Thyroid gland (tissue), 4 donors: ENCODE data around the gene RNF113B. TPM values are rescaled to one million over a fixed set of nuclear protein-coding genes. Genes with fewer than 3 reads are reported as not detected.

Source experiments
- DNase-seq, 2 donors: peaks; one replicate each; pipeline ENCODE4 v3.0.0-alpha.2; 2019
- H3K27ac ChIP-seq, 3 donors: fragments of 200-600 bp; sonication (generic); 1 replicate in 2 of 3; 2 replicates in 1 of 3; pipeline ENCODE4 v1.5.1; 2016 to 2019; ENCODE audit warnings: mild to moderate bottlenecking in 1 of 3, moderate library complexity in 1 of 3
- H3K27me3 ChIP-seq: fragments of 200-600 bp; sonication (generic); one replicate; pipeline ENCODE4 v1.5.1; 2019
- H3K36me3 ChIP-seq, 2 donors: fragments of 200-600 bp; sonication (generic); one replicate each; pipeline ENCODE4 v1.5.1; 2016 to 2019
- H3K4me1 ChIP-seq, 2 donors: fragments of 200-600 bp; sonication (generic); one replicate each; pipeline ENCODE4 v1.5.1; 2017 to 2019
- H3K4me3 ChIP-seq, 3 donors: fragments of 200-600 bp; sonication (generic); replicated peaks in 1 of 3; 1 replicate in 2 of 3; 2 replicates in 1 of 3; pipeline ENCODE4 v1.5.1; 2016; ENCODE audit warnings: mild to moderate bottlenecking in 1 of 3
- H3K9me3 ChIP-seq: fragments of 200-600 bp; sonication (generic); one replicate; pipeline ENCODE4 v1.5.1; 2017
- CTCF ChIP-seq, 6 experiments: fragments of 200-600 bp in 3 of 6; fragments of 450-650 bp in 3 of 6; sonication (generic) in 3 of 6; IDR thresholded peaks; one replicate each; pipeline ENCODE4 v1.5.1; 2016 to 2019; ENCODE audit warnings: antibody characterized with exemption in 6 of 6, mild to moderate bottlenecking in 2 of 6, inconsistent platforms in 1 of 6, moderate library complexity in 1 of 6
- POLR2A ChIP-seq, 2 donors: fragments of 450-650 bp; IDR thresholded peaks; one replicate each; pipeline ENCODE4 v1.6.1; 2017; ENCODE audit warnings: antibody characterized with exemption in 2 of 2, mild to moderate bottlenecking in 2 of 2, moderate library complexity in 1 of 2
- WGBS, 2 donors: methylation state at CpG; one replicate each; pipeline ENCODE4 v1.1.5; 2017; 5-methylcytosine and 5-hydroxymethylcytosine counted together
- intact Hi-C: fragments of 100-400 bp; cut with DNase I; formaldehyde crosslinking; loops from one replicate; pipeline ENCODE4 v1.15.1; 2023
- microRNA-seq: library from miRNA; unstranded; fragments of <30 nt; microRNA quantifications from one replicate; pipeline ENCODE4, GENCODE V29; 2016
- small RNA-seq: library from RNA; depleted of rRNA; stranded (forward); fragments of <200 nt; gene quantifications from one replicate; pipeline ENCODE3, GENCODE V24; 2016
- total RNA-seq, 4 donors: library from RNA; depleted of rRNA; stranded (reverse); fragments of >200 nt; gene quantifications; one replicate each; pipeline ENCODE4 v1.2.3, GENCODE V29; 2016

Gene RNF113B
- total RNA-seq, 4 donors from 2014 or later, result not detected

- no peaks in the 10 kb centered on the region for H3K9me3 ChIP-seq
- H3K36me3 ChIP-seq, result no peaks in the 10 kb centered on the region
- no peak overlapping the region for H3K27ac ChIP-seq
- no peak overlapping the region for H3K4me3 ChIP-seq
- H3K27me3 ChIP-seq, result no peaks in the 10 kb centered on the region
- TF ChIP-seq POLR2A (IDR thresholded peaks at IDR 0.05) (no peak), CTCF (IDR thresholded peaks at IDR 0.05) (no peak)
- DNase-seq, result no peak
- intact Hi-C loops, result no loop called here
- H3K4me1 ChIP-seq, result no peaks in the 10 kb centered on the region
- WGBS, 2 donors, result 96 to 99% methylated on average over 5 of the region's 5 CpGs
These were observed 47.9 kb downstream of the RNF113B start for GRCh38 chr13:98129059-98129746.

Small RNAs within 50 kb of the gene (microRNA-seq; reads per million reads assigned to microRNA genes)
- not detected for gene MIR3170

Small RNAs within 50 kb of the gene (small RNA-seq; reads per million reads assigned to genes)
- not detected for gene MIR3170

Other genes with a start within 250 kb of the RNF113B start
- gene IPO5, start 223.6 kb downstream of the RNF113B start, total RNA-seq, result 100 to 1,000 TPM in 2 of 4 donors, 10 to 100 TPM in 2; 95.4 to 139 (median 108) TPM
- gene FARP1, start 34.2 kb downstream of the RNF113B start, total RNA-seq, result 100 to 1,000 TPM; 103 to 172 (median 129) TPM